ENCODE measurements around the gene EXOSC1.
"Not testable (repeated sequence)": the region's sequence is repeated elsewhere in the genome, so short reads cannot be mapped to it uniquely, and the experiment has no call there.

EXOSC1 gene

GRCh38 chr10:97407952-97408248 is 37.9 kb downstream of the EXOSC1 start:
- no peak for DNase-seq (ENCODE audit: low read depth)

GRCh38 chr10:97407211-97407951 is 38.4 kb downstream of the EXOSC1 start:
- DNase-seq (ENCODE audit: low read depth), result peak; percentile 61

DNA sequence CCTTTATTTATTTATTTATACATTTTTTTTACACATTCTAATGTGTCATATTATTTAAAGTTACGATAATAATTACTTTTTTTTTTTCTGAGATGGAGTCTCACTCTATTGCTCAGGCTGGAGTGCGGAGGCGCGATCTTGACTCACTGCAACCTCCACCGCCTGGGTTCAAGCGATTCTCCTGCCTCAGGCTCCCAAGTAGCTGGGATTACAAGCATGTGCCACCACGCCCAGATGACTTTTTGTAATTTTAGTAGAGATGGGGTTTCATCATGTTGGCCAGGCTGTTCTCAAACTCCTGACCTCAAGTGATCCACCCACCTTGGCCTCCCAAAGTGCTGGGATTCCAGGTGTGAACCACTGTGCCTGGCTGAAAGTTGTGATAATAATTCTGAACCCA is 39.3 kb downstream of the EXOSC1 start:
- not testable (repeated sequence) for DNase-seq (ENCODE audit: low read depth)

GRCh38 chr10:97406064-97406463 is 39.7 kb downstream of the EXOSC1 start:
- no peak for DNase-seq (ENCODE audit: low read depth)

DNA sequence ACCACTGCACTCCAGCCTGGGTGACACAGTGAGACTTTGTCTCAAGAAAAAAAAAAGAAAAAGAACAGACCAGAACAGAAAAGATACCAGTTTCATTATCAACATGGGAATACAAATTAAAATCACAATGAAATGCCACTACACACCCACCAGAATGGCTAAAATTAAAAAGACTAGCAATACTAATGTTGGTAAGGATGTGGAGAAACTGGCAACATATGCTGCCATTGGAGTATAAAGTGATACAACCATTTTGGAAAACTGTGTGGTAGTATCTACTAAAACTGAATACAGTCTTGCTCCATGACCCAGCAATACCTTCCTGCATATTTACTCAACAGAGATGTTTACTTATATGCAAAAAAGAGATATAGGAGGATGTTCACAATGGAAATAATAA is 41.8 kb downstream of the EXOSC1 start:
- DNase-seq (ENCODE audit: low read depth), result no peak

GRCh38 chr10:97401455-97401919 is 44.3 kb downstream of the EXOSC1 start:
- DNase-seq (ENCODE audit: low read depth), result no peak

DNA sequence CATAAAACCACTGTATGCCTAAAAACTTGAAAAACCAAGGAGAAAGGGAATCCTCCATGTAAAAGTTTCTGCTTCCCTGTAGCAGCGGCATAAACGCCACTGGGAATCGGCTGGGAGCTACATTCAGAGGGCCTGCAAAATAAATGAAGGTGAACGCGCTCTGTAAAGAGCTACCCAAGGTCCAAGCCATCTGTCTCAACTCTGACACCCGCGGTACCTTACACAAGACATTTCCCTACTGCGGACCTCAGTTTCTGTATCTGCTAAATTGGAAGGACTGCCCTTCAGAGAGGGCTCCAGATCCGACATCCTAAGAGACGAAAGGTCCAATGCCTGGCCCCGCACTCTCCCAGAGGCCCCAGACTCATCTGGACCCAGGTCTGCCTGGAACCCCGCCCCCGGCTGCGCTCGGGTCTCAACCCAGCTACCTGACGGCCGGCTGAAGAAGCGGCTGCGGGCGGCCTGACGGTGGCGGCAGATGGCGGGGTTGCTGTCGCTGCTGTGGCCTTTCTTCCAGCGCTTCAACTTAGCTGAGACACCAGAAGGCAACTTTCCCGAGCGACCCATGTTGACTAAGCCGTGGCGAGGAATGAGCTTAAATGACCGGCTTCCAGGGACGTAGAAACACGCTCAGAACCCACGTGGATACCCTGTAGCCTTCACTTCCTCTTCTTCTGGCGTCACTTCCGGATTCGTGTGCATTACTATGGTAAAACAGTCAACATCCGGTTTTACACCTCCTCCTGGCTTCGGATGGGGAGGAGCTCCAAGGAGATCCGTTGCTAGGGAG is 44.9 kb downstream of the EXOSC1 start, which contains the start of gene RRP12:
RRP12 (minus strand) TSS at position 676 of the 790 bp plus-strand sequence; CDS start at position 567, 109 bp downstream.
- peak; percentile 96 for DNase-seq (ENCODE audit: low read depth)

- DNase-seq (ENCODE audit: low read depth), result peak; percentile 21
These were observed 45.8 kb downstream of the EXOSC1 start for GRCh38 chr10:97399843-97400545.

DNA sequence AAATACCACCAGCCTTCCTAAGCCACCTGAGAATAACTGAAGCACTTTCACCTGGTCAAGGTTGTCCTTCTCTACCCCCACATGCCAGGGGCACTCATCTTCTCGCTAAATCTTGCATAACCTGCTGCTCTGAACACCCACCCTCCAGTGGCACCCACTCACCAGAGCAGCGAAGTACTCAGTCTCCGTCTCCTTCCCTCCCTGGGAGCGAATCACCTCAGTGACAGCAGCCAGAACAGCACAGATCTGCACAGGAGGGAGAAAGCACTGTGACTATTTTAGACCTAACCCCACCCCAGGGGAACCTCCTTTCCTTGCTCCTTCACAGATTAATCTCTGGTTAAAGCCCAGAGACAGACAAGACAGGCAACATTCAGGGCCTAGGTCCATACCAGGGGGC is 49.8 kb downstream of the EXOSC1 start:
- no peak for DNase-seq (ENCODE audit: low read depth)

DNA sequence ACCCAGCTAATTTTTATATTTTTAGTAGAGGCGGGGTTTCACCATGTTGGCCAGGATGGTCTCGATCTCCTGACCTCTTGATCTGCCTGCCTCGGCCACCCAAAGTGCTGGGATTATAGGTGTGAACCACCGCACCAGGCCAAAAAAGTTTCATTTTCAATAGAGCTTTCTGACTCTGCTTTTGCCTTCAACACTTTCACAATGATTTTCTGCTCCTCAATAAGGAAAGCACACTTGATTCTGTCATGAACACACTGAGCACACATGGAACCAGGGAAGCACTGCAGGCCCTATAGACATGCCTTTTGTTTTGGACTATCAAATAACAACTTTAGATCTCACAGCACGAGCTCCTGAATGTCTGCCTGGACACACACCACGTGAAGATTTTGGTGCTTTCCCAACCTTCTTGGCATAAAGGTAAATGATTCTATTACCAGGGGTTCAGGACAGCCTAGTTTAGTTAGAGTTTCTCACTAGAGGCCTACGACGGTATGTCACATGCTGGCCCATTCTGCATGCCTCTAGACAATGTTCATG is 52.7 kb downstream of the EXOSC1 start:
- no peak for DNase-seq (ENCODE audit: low read depth)

DNA sequence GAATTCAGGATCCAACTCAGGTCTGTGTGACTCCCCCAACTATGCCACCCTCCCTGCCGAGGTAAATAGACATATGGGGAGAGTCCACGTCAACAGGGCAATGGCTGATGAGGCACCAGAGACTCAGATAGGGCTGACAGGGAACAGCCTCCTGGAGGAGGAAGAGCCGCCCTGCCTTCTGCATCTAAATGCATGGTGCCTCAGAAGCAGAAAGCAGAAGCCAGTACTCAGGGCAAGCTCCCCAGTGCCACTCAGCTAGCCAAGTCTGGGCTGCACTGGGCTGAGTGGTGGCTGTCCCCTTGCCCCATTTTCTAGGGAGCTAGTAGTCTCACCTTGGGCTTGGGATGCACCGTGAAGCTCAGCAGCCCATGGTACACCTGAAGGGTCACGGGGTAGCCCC is 55.7 kb downstream of the EXOSC1 start:
- no peak for DNase-seq (ENCODE audit: low read depth)

DNA sequence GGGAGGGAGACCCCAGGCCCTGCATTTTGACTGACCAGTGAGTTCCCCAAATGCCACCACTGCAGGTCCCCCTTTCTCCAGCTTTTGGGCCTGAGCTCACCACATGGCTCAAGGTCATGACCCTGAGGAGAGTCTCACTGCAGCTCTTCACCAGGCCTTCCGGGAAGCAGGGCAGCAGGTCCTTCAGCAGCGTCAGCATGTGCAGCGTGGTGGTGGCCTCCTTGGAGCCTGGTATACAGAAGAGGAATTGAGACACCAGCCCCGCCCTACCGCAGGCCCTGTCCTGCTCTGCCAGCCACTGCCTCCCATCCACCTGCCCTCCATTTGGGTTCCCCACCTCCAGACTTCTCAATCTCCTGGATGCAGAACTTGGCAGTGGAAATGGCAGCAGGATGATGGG is 57.7 kb downstream of the EXOSC1 start:
- DNase-seq (ENCODE audit: low read depth), result no peak
